GM21619 (cell line): ENCODE measurements around the gene MCM9.
"Not testable (repeated sequence)": the region's sequence is repeated elsewhere in the genome, so short reads cannot be mapped to it uniquely, and the experiment has no call there.

Experiments used
- ATAC-seq: cut with Tn5 transposase; IDR thresholded peaks from one replicate; pipeline ENCODE4 v1.9.1; 2021; ENCODE audit not compliant: unreplicated experiment

The MCM9 gene

GRCh38 chr6:118772886-118773285 lies 162.1 kb downstream of the MCM9 start:
- no peak for ATAC-seq

GRCh38 chr6:118771253-118771652 lies 163.7 kb downstream of the MCM9 start:
- ATAC-seq: no peak

GRCh38 chr6:118770835-118771234 lies 164.1 kb downstream of the MCM9 start:
- no peak for ATAC-seq

- no peak for ATAC-seq
Observed at GRCh38 chr6:118770112-118770788, 164.7 kb downstream of the MCM9 start.

GRCh38 chr6:118768904-118769325 lies 166.0 kb downstream of the MCM9 start:
- no peak for ATAC-seq

- no peak for ATAC-seq
Observed at GRCh38 chr6:118768441-118768840, 166.5 kb downstream of the MCM9 start.

- ATAC-seq: not testable (repeated sequence)
Observed at GRCh38 chr6:118765316-118765715, 169.6 kb downstream of the MCM9 start.

- ATAC-seq: no peak
Observed at GRCh38 chr6:118764766-118765165, 170.2 kb downstream of the MCM9 start.
